Measurements from ENCODE around the gene IFT27.

The IFT27 gene

GRCh38 chr22:36714110-36714509 is 61.8 kb downstream of the IFT27 start:
- no peak for DNase-seq

GRCh38 chr22:36713436-36713835 is 62.5 kb downstream of the IFT27 start:
- no peak for DNase-seq
